22Rv1 (cell line): Measurements from ENCODE around the gene CCDC24.

Experiments used
- H3K27ac ChIP-seq: fragments of 450-650 bp; 2 replicates; pipeline ENCODE4 v1.5.1; 2017
- ZFX ChIP-seq: fragments of 450-650 bp; IDR thresholded peaks from 2 replicates; pipeline ENCODE4 v1.6.1; 2017; ENCODE audit warnings: antibody characterized with exemption, borderline replicate concordance
- TF ChIP-seq, protein P1 (sequence below): fragments of 450-650 bp; IDR thresholded peaks from 2 replicates; pipeline ENCODE4 v1.5.1; 2017; ENCODE audit warnings: mild to moderate bottlenecking

Gene CCDC24

DNA sequence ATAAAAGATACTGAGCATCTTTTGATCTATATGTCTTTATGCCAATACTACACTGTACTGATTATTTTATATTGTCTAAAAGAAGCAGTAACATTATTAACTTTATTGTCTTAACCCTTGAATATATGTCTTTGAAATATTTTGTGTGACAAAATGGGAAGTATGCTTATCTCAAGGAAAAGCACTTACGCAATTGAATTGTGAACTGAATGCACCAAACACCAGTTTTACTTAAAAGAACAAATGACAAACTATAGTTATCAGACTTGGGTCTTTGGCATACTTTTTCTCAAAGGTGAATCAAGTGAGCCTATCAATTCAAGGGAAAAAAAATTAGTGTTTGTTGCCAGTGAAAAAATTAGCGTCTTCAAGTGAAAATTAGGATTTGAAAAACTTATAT is 49.0 kb downstream of the CCDC24 start:
- H3K27ac ChIP-seq: no peak overlapping the region
- TF ChIP-seq ZFX: no peak
- TF ChIP-seq, protein P1, sequence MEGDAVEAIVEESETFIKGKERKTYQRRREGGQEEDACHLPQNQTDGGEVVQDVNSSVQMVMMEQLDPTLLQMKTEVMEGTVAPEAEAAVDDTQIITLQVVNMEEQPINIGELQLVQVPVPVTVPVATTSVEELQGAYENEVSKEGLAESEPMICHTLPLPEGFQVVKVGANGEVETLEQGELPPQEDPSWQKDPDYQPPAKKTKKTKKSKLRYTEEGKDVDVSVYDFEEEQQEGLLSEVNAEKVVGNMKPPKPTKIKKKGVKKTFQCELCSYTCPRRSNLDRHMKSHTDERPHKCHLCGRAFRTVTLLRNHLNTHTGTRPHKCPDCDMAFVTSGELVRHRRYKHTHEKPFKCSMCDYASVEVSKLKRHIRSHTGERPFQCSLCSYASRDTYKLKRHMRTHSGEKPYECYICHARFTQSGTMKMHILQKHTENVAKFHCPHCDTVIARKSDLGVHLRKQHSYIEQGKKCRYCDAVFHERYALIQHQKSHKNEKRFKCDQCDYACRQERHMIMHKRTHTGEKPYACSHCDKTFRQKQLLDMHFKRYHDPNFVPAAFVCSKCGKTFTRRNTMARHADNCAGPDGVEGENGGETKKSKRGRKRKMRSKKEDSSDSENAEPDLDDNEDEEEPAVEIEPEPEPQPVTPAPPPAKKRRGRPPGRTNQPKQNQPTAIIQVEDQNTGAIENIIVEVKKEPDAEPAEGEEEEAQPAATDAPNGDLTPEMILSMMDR: no peak

DNA sequence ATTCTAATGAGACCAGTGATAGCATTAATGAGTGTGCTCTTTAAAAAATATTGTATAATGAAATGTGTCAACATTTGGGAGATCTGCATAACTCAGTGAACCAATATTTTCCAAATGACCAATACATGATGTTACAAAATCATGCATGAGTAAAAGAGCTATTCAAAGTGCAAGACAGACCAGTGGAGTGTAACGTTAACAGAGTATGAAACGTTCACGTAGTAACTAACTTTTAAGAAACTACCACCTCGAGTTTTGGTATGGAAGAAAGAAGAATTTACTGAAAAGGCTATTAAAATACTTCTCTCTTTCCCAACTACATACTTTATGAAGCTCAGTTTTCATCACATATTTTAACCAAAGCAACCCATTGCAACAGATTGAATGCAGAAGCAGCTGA is 49.4 kb downstream of the CCDC24 start:
- H3K27ac ChIP-seq: no peak overlapping the region

DNA sequence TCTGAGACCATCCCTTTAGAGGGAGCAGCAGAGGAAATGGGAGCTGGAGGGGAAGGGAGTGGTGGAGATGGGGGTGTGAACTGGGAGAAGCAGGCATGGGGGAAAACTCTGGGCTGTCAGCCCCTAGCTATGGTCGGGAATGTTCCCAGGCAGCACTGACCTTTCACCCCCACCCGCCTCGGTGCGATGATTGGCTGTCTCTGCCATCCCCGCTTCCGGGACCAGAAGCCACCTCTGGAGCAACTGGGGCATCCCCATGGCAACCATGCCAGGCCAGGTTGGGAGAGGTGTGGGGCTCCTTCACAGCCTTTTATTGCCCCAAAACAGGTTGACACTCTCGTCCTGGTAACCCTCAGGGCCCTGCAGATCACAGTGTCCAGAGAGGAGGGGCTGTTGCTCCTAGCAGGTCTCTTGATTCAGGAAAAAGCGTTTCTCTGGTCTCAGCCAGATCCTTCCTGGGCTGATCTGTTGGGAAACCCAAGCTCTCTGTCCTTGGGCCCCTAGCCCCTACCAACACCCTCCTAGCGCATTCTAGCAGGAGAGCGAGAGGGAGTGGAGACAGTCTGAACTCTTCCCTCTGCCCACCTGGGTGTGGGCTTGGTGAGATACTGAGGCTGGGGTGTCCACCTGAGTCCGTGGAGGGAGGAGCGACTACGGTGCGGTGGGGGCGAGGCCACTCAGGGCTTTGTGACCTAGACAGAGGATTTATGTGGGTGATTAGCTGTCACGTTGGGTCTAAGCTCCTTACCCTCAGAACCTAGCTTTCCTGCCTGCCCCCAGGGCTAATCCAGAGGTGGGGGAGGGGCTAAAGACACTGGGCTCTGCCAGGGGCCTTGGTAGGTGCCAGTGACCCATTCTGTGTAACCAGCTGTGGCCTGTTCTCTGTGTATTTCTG is 52.0 kb downstream of the CCDC24 start:
- no peak overlapping the region for H3K27ac ChIP-seq
- no peak for TF ChIP-seq ZFX
- TF ChIP-seq, protein P1: no peak

More for the DNA sequence above, 49.4 kb downstream of the CCDC24 start:
- TF ChIP-seq, protein P1: no peak
- TF ChIP-seq ZFX: no peak

DNA sequence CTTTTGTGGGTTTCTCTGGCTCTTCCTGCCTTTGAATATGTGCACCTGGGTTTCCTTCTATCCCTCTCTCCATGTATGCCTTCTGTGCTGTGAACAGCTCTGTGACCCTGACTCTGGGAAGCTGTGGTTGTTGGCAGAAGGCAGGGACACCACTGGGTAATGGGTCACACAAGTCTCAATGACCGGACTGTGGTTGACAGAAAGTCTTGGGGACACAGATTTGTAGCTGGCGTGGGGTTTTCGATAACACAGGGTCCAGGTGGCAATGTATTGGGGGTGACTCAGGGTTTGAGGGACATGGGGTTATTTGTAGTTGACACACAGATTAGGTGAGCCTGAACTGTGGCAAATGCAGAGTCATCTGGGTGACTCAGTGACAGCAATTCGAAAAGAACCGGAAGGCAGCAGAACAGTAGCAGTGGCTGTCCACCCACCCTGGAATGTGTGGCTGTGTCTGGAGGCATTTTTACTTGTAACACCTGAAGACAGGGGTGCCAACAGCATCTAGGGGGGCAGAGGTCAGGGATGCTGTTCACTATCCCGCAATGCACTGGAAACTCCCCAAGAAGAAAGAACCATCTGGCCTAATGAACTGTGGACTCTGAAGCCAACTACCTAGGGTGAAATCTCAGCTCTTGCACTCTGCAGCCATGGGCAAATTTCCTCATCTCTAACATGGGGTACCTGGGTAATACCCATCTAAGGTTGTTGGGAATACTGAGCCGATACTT is 52.8 kb downstream of the CCDC24 start:
- no peak overlapping the region for H3K27ac ChIP-seq
- TF ChIP-seq, protein P1: no peak
- TF ChIP-seq ZFX: no peak

DNA sequence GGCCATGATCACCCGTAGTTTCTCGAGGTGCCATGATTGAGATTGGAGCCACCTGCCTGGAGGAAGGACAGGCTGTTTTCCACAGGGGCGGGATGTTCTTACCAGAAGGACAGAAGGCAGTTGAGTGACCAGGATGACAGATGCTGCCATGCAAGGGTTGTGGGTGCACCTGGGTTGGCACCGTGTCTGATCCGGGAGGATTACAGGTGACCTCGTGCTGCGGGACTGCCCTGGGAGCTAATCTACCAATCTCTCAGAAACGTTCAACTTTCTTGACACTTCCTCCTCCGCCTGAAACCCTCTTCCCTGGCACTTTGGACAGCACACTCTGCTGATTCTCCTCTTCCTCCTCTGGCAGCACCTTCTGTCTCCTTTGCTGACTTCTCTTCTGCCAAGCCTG is 53.7 kb downstream of the CCDC24 start:
- TF ChIP-seq ZFX: no peak
- TF ChIP-seq, protein P1: no peak
- no peak overlapping the region for H3K27ac ChIP-seq
